Left renal cortex interstitium (tissue), 4 donors: Measurements from ENCODE around the gene FGD3. TPM values are rescaled to one million over a fixed set of nuclear protein-coding genes. Genes with fewer than 3 reads are reported as not detected.

Experiments used
- polyA plus RNA-seq, 4 donors: library from polyadenylated mRNA; unstranded; fragments of 120-200 nt; gene quantifications; one replicate each; pipeline ENCODE4 v1.2.1, GENCODE V29; 2013; ENCODE audit not compliant: insufficient read length in 4 of 4

FGD3 gene
- polyA plus RNA-seq, 4 donors: 5.1 to 9.5 (median 6.4) TPM

Other genes with a start within 250 kb of the FGD3 start
- gene BICD2, start 182.7 kb upstream of the FGD3 start, polyA plus RNA-seq: 10 to 100 TPM; 28.8 to 34.3 (median 30.8) TPM
- 10 to 100 TPM in 3 of 4 donors, 1 to 10 TPM in 1; 8.0 to 10.5 (median 10.1) TPM for gene ZNF484, start 69.5 kb upstream of the FGD3 start, polyA plus RNA-seq
- 10 to 100 TPM in 3 of 4 donors, 1 to 10 TPM in 1; 8.5 to 10.3 (median 10.2) TPM for gene SUSD3, start 111.2 kb downstream of the FGD3 start, polyA plus RNA-seq
- 10 to 100 TPM; 19.6 to 25.8 (median 24.1) TPM for gene CARD19, start 148.7 kb downstream of the FGD3 start, polyA plus RNA-seq
- 10 to 100 TPM; 40.5 to 57.6 (median 50.8) TPM for gene NINJ1, start 186.7 kb downstream of the FGD3 start, polyA plus RNA-seq
- gene WNK2, start 236.6 kb downstream of the FGD3 start, polyA plus RNA-seq: 10 to 100 TPM; 14.6 to 34.7 (median 27.1) TPM